Superior temporal gyrus (tissue), 1 donor: ENCODE data around the gene TMCO2.
"Not testable (repeated sequence)": the region's sequence is repeated elsewhere in the genome, so short reads cannot be mapped to it uniquely, and the experiment has no call there.

Experiments used
- DNase-seq: peaks from one replicate; pipeline ENCODE4 v3.0.0-alpha.2; 2016; ENCODE audit errors: extremely low spot score

TMCO2 gene

GRCh38 chr1:40247655-40248054 lies at the start of gene TMCO2:
TMCO2 (plus strand) TSS chr1:40247937; CDS start chr1:40247994, 57 bp downstream.
- DNase-seq = no peak

GRCh38 chr1:40199126-40199525 lies 48.6 kb upstream of the TMCO2 start:
- DNase-seq = no peak

- DNase-seq = no peak
Measured at GRCh38 chr1:40204856-40205255, 42.9 kb upstream of the TMCO2 start.

- no peak for DNase-seq
Measured at GRCh38 chr1:40210511-40211204, 37.1 kb upstream of the TMCO2 start.

- no peak for DNase-seq
Measured at GRCh38 chr1:40218333-40218732, 29.4 kb upstream of the TMCO2 start.

GRCh38 chr1:40221471-40221905 lies 26.2 kb upstream of the TMCO2 start:
- not testable (repeated sequence) for DNase-seq

- DNase-seq = no peak
Measured at GRCh38 chr1:40221977-40222772, 25.6 kb upstream of the TMCO2 start.

GRCh38 chr1:40224040-40224439 lies 23.7 kb upstream of the TMCO2 start:
- DNase-seq = no peak

- no peak for DNase-seq
Measured at GRCh38 chr1:40226192-40226591, 21.5 kb upstream of the TMCO2 start.

GRCh38 chr1:40232444-40232843 lies 15.3 kb upstream of the TMCO2 start:
- DNase-seq = no peak

- no peak for DNase-seq
Measured at GRCh38 chr1:40239626-40240025, 8.1 kb upstream of the TMCO2 start.

GRCh38 chr1:40240390-40240789 lies 7.3 kb upstream of the TMCO2 start:
- DNase-seq = no peak

GRCh38 chr1:40241362-40241761 lies 6.4 kb upstream of the TMCO2 start:
- DNase-seq = no peak

GRCh38 chr1:40243351-40243750 lies 4.4 kb upstream of the TMCO2 start:
- no peak for DNase-seq

- DNase-seq = peak; percentile 20
Measured at GRCh38 chr1:40244138-40244744, 3.5 kb upstream of the TMCO2 start.

GRCh38 chr1:40245686-40246085 lies 2.1 kb upstream of the TMCO2 start:
- no peak for DNase-seq

GRCh38 chr1:40248412-40248811 lies 675 bp downstream of the TMCO2 start:
- DNase-seq = no peak

- no peak for DNase-seq
Measured at GRCh38 chr1:40251456-40251855, 3.7 kb downstream of the TMCO2 start.

GRCh38 chr1:40252601-40253000 lies 4.9 kb downstream of the TMCO2 start:
- no peak for DNase-seq

- DNase-seq = no peak
Measured at GRCh38 chr1:40255231-40255630, 7.5 kb downstream of the TMCO2 start.

- no peak for DNase-seq
Measured at GRCh38 chr1:40256401-40257084, 8.8 kb downstream of the TMCO2 start.

- DNase-seq = peak; percentile 82
Measured at GRCh38 chr1:40257313-40257687, 9.6 kb downstream of the TMCO2 start.
